ENCODE measurements around the gene PLEKHH3.

The PLEKHH3 gene

GRCh38 chr17:42695500-42695899 is 18.7 kb upstream of the PLEKHH3 start:
- Mint-ChIP-seq H3K36me3 (peaks cover 4% of the 10 kb centered on the region), H3K27ac (no peak overlapping the region), H3K4me3 (no peak overlapping the region), H3K27me3 (no peaks in the 10 kb centered on the region), H3K9me3 (ENCODE audit: low read depth) (no peaks in the 10 kb centered on the region), H3K4me1 (ENCODE audit: low read depth) (no peaks in the 10 kb centered on the region)

- no peak overlapping the region for H3K4me3 Mint-ChIP-seq
- H3K27me3 Mint-ChIP-seq, result no peaks in the 10 kb centered on the region
- no peaks in the 10 kb centered on the region for H3K9me3 Mint-ChIP-seq (ENCODE audit: low read depth)
Measured at GRCh38 chr17:42694524-42694923, 17.7 kb upstream of the PLEKHH3 start.

GRCh38 chr17:42692489-42692888 is 15.7 kb upstream of the PLEKHH3 start:
- Mint-ChIP-seq H3K27me3 (no peaks in the 10 kb centered on the region), H3K27ac (no peak overlapping the region), H3K4me1 (ENCODE audit: low read depth) (no peaks in the 10 kb centered on the region), H3K36me3 (peaks cover 2% of the 10 kb centered on the region), H3K9me3 (ENCODE audit: low read depth) (no peaks in the 10 kb centered on the region), H3K4me3 (no peak overlapping the region)

More at GRCh38 chr17:42694524-42694923, 17.7 kb upstream of the PLEKHH3 start:
- peaks cover 4% of the 10 kb centered on the region for H3K36me3 Mint-ChIP-seq
- no peaks in the 10 kb centered on the region for H3K4me1 Mint-ChIP-seq (ENCODE audit: low read depth)
- H3K27ac Mint-ChIP-seq, result no peak overlapping the region

- Mint-ChIP-seq H3K27ac (no peak overlapping the region), H3K4me3 (no peak overlapping the region), H3K4me1 (ENCODE audit: low read depth) (no peaks in the 10 kb centered on the region), H3K27me3 (no peaks in the 10 kb centered on the region), H3K36me3 (peaks cover 2% of the 10 kb centered on the region), H3K9me3 (ENCODE audit: low read depth) (no peaks in the 10 kb centered on the region)
Measured at GRCh38 chr17:42691021-42691545, 14.3 kb upstream of the PLEKHH3 start.

- no peak overlapping the region for H3K27ac Mint-ChIP-seq
- no peaks in the 10 kb centered on the region for H3K4me1 Mint-ChIP-seq (ENCODE audit: low read depth)
- no peaks in the 10 kb centered on the region for H3K27me3 Mint-ChIP-seq
- H3K9me3 Mint-ChIP-seq (ENCODE audit: low read depth), result no peaks in the 10 kb centered on the region
- no peak overlapping the region for H3K4me3 Mint-ChIP-seq
- no peaks in the 10 kb centered on the region for H3K36me3 Mint-ChIP-seq
Measured at GRCh38 chr17:42690596-42690995, 13.8 kb upstream of the PLEKHH3 start.

GRCh38 chr17:42687707-42688320 is 11.0 kb upstream of the PLEKHH3 start:
- no peaks in the 10 kb centered on the region for H3K27me3 Mint-ChIP-seq
- peaks cover 9% of the 10 kb centered on the region for H3K4me1 Mint-ChIP-seq (ENCODE audit: low read depth)
- no peak overlapping the region for H3K4me3 Mint-ChIP-seq
- H3K27ac Mint-ChIP-seq, result no peak overlapping the region
- H3K36me3 Mint-ChIP-seq, result no peaks in the 10 kb centered on the region
- no peaks in the 10 kb centered on the region for H3K9me3 Mint-ChIP-seq (ENCODE audit: low read depth)

- Mint-ChIP-seq H3K27me3 (peaks cover 3% of the 10 kb centered on the region), H3K4me3 (no peak overlapping the region), H3K36me3 (no peaks in the 10 kb centered on the region), H3K9me3 (ENCODE audit: low read depth) (no peaks in the 10 kb centered on the region), H3K27ac (no peak overlapping the region), H3K4me1 (ENCODE audit: low read depth) (peaks cover 19% of the 10 kb centered on the region)
Measured at GRCh38 chr17:42686520-42687128, 9.8 kb upstream of the PLEKHH3 start.

GRCh38 chr17:42685831-42686230 is 9.0 kb upstream of the PLEKHH3 start:
- Mint-ChIP-seq H3K36me3 (no peaks in the 10 kb centered on the region), H3K27me3 (peaks cover 6% of the 10 kb centered on the region), H3K4me1 (ENCODE audit: low read depth) (peaks cover 24% of the 10 kb centered on the region), H3K4me3 (no peak overlapping the region), H3K27ac (no peak overlapping the region), H3K9me3 (ENCODE audit: low read depth) (no peaks in the 10 kb centered on the region)

GRCh38 chr17:42684929-42685556 is 8.2 kb upstream of the PLEKHH3 start:
- Mint-ChIP-seq H3K27ac (no peak overlapping the region), H3K4me3 (no peak overlapping the region), H3K36me3 (no peaks in the 10 kb centered on the region), H3K27me3 (peaks cover 8% of the 10 kb centered on the region), H3K9me3 (ENCODE audit: low read depth) (no peaks in the 10 kb centered on the region), H3K4me1 (ENCODE audit: low read depth) (peaks cover 28% of the 10 kb centered on the region)

GRCh38 chr17:42683407-42684034 is 6.7 kb upstream of the PLEKHH3 start:
- H3K27me3 Mint-ChIP-seq, result peaks cover 10% of the 10 kb centered on the region
- peak overlapping the region; percentile 40 for H3K4me3 Mint-ChIP-seq
- peaks cover 36% of the 10 kb centered on the region for H3K4me1 Mint-ChIP-seq (ENCODE audit: low read depth)
- H3K9me3 Mint-ChIP-seq (ENCODE audit: low read depth), result no peaks in the 10 kb centered on the region
- no peak overlapping the region for H3K27ac Mint-ChIP-seq
- no peaks in the 10 kb centered on the region for H3K36me3 Mint-ChIP-seq

- Mint-ChIP-seq H3K4me3 (peak overlapping the region; percentile 74), H3K36me3 (no peaks in the 10 kb centered on the region), H3K27ac (no peak overlapping the region), H3K9me3 (ENCODE audit: low read depth) (no peaks in the 10 kb centered on the region), H3K4me1 (ENCODE audit: low read depth) (peaks cover 39% of the 10 kb centered on the region), H3K27me3 (peaks cover 10% of the 10 kb centered on the region)
Measured at GRCh38 chr17:42682722-42683403, 6.1 kb upstream of the PLEKHH3 start.

GRCh38 chr17:42681976-42682721 is 5.4 kb upstream of the PLEKHH3 start, which contains the start of gene CNTNAP1:
CNTNAP1 (plus strand) TSS chr17:42682531; CDS start chr17:42682830, 299 bp downstream.
- Mint-ChIP-seq H3K27me3 (peaks cover 10% of the 10 kb centered on the region), H3K4me3 (peak within 1 kb of the TSS; percentile 74), H3K4me1 (ENCODE audit: low read depth) (peaks cover 46% of the 10 kb centered on the region), H3K9me3 (ENCODE audit: low read depth) (no peaks in the 10 kb centered on the region), H3K27ac (no peak within 1 kb of the TSS), H3K36me3 (no peaks in the 10 kb centered on the region)

- H3K27me3 Mint-ChIP-seq, result peaks cover 10% of the 10 kb centered on the region
- no peak overlapping the region for H3K27ac Mint-ChIP-seq
- peaks cover 52% of the 10 kb centered on the region for H3K4me1 Mint-ChIP-seq (ENCODE audit: low read depth)
- H3K36me3 Mint-ChIP-seq, result no peaks in the 10 kb centered on the region
- peak overlapping the region; percentile 70 for H3K4me3 Mint-ChIP-seq
- no peaks in the 10 kb centered on the region for H3K9me3 Mint-ChIP-seq (ENCODE audit: low read depth)
Measured at GRCh38 chr17:42680331-42680808, 3.6 kb upstream of the PLEKHH3 start.
